Breast epithelium (tissue), 3 donors: Measurements from ENCODE around the gene TTC28.

ENCODE experiments used
- CTCF ChIP-seq, 3 donors: fragments of 450-650 bp; IDR thresholded peaks; one replicate each; pipeline ENCODE4 v1.5.1; 2016 to 2017; ENCODE audit warnings: antibody characterized with exemption in 3 of 3, mild to moderate bottlenecking in 3 of 3, moderate library complexity in 3 of 3
- POLR2A ChIP-seq: fragments of 450-650 bp; IDR thresholded peaks from one replicate; pipeline ENCODE4 v1.6.1; 2016; ENCODE audit warnings: antibody characterized with exemption, mild to moderate bottlenecking, moderate library complexity

GRCh38 chr22:28547132-28547842, 132.4 kb downstream of the TTC28 start:
- TF ChIP-seq CTCF (IDR thresholded peaks at IDR 0.05) (no peak), POLR2A (no peak)
